Esophagus muscularis mucosa (tissue), 4 donors: ENCODE results near the gene LCE1D. TPM values are rescaled to one million over a fixed set of nuclear protein-coding genes. Genes with fewer than 3 reads are reported as not detected.

ENCODE experiments used
- DNase-seq: peaks from one replicate; pipeline ENCODE4 v3.0.0-alpha.2; 2017; ENCODE audit errors: extremely low spot score
- H3K27ac ChIP-seq, 4 donors: fragments of 200-600 bp; sonication (generic); replicated peaks in 1 of 4; 1 replicate in 3 of 4; 2 replicates in 1 of 4; pipeline ENCODE4 v1.5.1; 2016 to 2019; ENCODE audit warnings: mild to moderate bottlenecking in 1 of 4
- H3K27me3 ChIP-seq, 4 donors: fragments of 200-600 bp; sonication (generic); one replicate each; pipeline versions ENCODE4 v1.5.1 to v1.6.0; 2016 to 2019
- H3K36me3 ChIP-seq, 4 donors: fragments of 200-600 bp; sonication (generic); one replicate each; pipeline ENCODE4 v1.5.1; 2016 to 2019
- H3K4me1 ChIP-seq, 4 donors: fragments of 200-600 bp; sonication (generic); one replicate each; pipeline ENCODE4 v1.5.1; 2016 to 2019
- H3K4me3 ChIP-seq, 4 donors: fragments of 200-600 bp; sonication (generic); 1 replicate in 2 of 4; 2 replicates in 2 of 4; pipeline ENCODE4 v1.5.1; 2016 to 2019; ENCODE audit warnings: mild to moderate bottlenecking in 4 of 4, moderate library complexity in 1 of 4
- H3K9me3 ChIP-seq, 4 donors: fragments of 200-600 bp; sonication (generic); 1 replicate in 3 of 4; 2 replicates in 1 of 4; pipeline ENCODE4 v1.5.1; 2016 to 2019
- CTCF ChIP-seq, 3 experiments: fragments of 200-600 bp in 2 of 3; fragments of 450-650 bp in 1 of 3; sonication (generic) in 2 of 3; IDR thresholded peaks; one replicate each; pipeline ENCODE4 v1.5.1; 2017 to 2019; ENCODE audit warnings: antibody characterized with exemption in 3 of 3, mild to moderate bottlenecking in 2 of 3, moderate library complexity in 1 of 3
- EP300 ChIP-seq: sonication (generic); formaldehyde crosslinking; IDR thresholded peaks from one replicate; pipeline ENCODE4 v1.6.1; 2017; ENCODE audit warnings: antibody characterized with exemption
- POLR2A ChIP-seq: fragments of 450-650 bp; IDR thresholded peaks from one replicate; pipeline ENCODE4 v1.6.1; 2017; ENCODE audit warnings: antibody characterized with exemption, moderate library complexity, mild to moderate bottlenecking, low read depth
- POLR2AphosphoS5 ChIP-seq, 2 donors: sonication (generic); formaldehyde crosslinking; IDR thresholded peaks; one replicate each; pipeline ENCODE4 v1.6.1; 2017; ENCODE audit warnings: antibody characterized with exemption in 2 of 2
- WGBS: methylation state at CpG from one replicate; pipeline ENCODE4 v1.1.5; 2018; 5-methylcytosine and 5-hydroxymethylcytosine counted together
- intact Hi-C: fragments of 100-400 bp; cut with DNase I; formaldehyde crosslinking; loops from one replicate; pipeline ENCODE4 v1.15.1; 2023
- total RNA-seq, 4 donors: library from RNA; depleted of rRNA; stranded (reverse); fragments of >200 nt; gene quantifications; one replicate each; pipeline versions ENCODE4 v1.1.0 to v1.2.1, GENCODE V29; 2016

LCE1D gene
- total RNA-seq, 4 donors from 2014 or later = not detected

- no peak within 1 kb of the TSS for H3K27ac ChIP-seq
- no peak for TF ChIP-seq POLR2AphosphoS5 (IDR thresholded peaks at IDR 0.05)
- no peak for TF ChIP-seq EP300
- no peak for TF ChIP-seq CTCF (IDR thresholded peaks at IDR 0.05)
- TF ChIP-seq POLR2A = no peak
- H3K4me1 ChIP-seq = peaks cover 0 to 4% (median 0%) of the 10 kb centered on the region in 4 donors
- WGBS = 58% methylated on average over 3 of the region's 3 CpGs
- H3K9me3 ChIP-seq = no peaks in the 10 kb centered on the region
- intact Hi-C loops = no loop called here
- peaks cover 0 to 4% (median 0%) of the 10 kb centered on the region in 4 donors for H3K27me3 ChIP-seq
- DNase-seq = no peak
- no peak within 1 kb of the TSS for H3K4me3 ChIP-seq
- no peaks in the 10 kb centered on the region for H3K36me3 ChIP-seq
Measured at GRCh38 chr1:152806576-152806975, 10.1 kb downstream of the LCE1D start, which contains the start of gene LCE1C. TSS of gene LCE1C (minus strand) at chr1:152806651. CDS start at chr1:152805478, 1,173 bp downstream.

- intact Hi-C loops = no loop called here
- WGBS = 73% methylated on average over 2 of the region's 2 CpGs
- Histone ChIP-seq H3K4me1 (no peaks in the 10 kb centered on the region), H3K27ac (no peak overlapping the region), H3K27me3 (no peaks in the 10 kb centered on the region), H3K4me3 (no peak overlapping the region), H3K36me3 (no peaks in the 10 kb centered on the region), H3K9me3 (no peaks in the 10 kb centered on the region)
- TF ChIP-seq POLR2AphosphoS5 (IDR thresholded peaks at IDR 0.05) = no peak
- TF ChIP-seq CTCF (IDR thresholded peaks at IDR 0.05) = no peak
- no peak for TF ChIP-seq POLR2A
- TF ChIP-seq EP300 = no peak
- DNase-seq = no peak
Measured at GRCh38 chr1:152811050-152811449, 14.5 kb downstream of the LCE1D start.

- 86% methylated on average over 2 of the region's 2 CpGs for WGBS
- DNase-seq = peak; percentile 53
- no peak for TF ChIP-seq CTCF (IDR thresholded peaks at IDR 0.05)
- TF ChIP-seq POLR2AphosphoS5 (IDR thresholded peaks at IDR 0.05) = no peak
- TF ChIP-seq EP300 = no peak
- TF ChIP-seq POLR2A = no peak
- Histone ChIP-seq H3K9me3 (no peaks in the 10 kb centered on the region), H3K36me3 (no peaks in the 10 kb centered on the region), H3K27me3 (no peaks in the 10 kb centered on the region), H3K4me1 (no peaks in the 10 kb centered on the region), H3K27ac (no peak within 1 kb of the TSS), H3K4me3 (no peak within 1 kb of the TSS)
- intact Hi-C loops = no loop called here
Measured at GRCh38 chr1:152811671-152812070, 15.2 kb downstream of the LCE1D start, which contains the start of gene LCE1B. TSS of gene LCE1B (plus strand) at chr1:152811971. CDS start at chr1:152812447, 476 bp downstream.

GRCh38 chr1:152817309-152817708 is 20.8 kb downstream of the LCE1D start:
- Histone ChIP-seq H3K27ac (no peak overlapping the region), H3K27me3 (no peaks in the 10 kb centered on the region), H3K36me3 (no peaks in the 10 kb centered on the region), H3K4me3 (no peak overlapping the region), H3K9me3 (no peaks in the 10 kb centered on the region), H3K4me1 (no peaks in the 10 kb centered on the region)
- TF ChIP-seq CTCF (IDR thresholded peaks at IDR 0.05) = no peak
- no peak for TF ChIP-seq POLR2A
- no peak for TF ChIP-seq POLR2AphosphoS5 (IDR thresholded peaks at IDR 0.05)
- no peak for TF ChIP-seq EP300
- intact Hi-C loops = no loop called here
- WGBS = 90% methylated on average over 6 of the region's 6 CpGs
- no peak for DNase-seq

- peaks cover 0 to 6% (median 0%) of the 10 kb centered on the region in 4 donors for H3K27me3 ChIP-seq
- no peak for TF ChIP-seq EP300
- no peak for TF ChIP-seq POLR2A
- no peak for TF ChIP-seq POLR2AphosphoS5 (IDR thresholded peaks at IDR 0.05)
- no peak for TF ChIP-seq CTCF (IDR thresholded peaks at IDR 0.05)
- H3K27ac ChIP-seq = no peak overlapping the region
- no peaks in the 10 kb centered on the region for H3K36me3 ChIP-seq
- H3K9me3 ChIP-seq = no peaks in the 10 kb centered on the region
- intact Hi-C loops = no loop called here
- 53% methylated on average over 5 of the region's 5 CpGs for WGBS
- no peak overlapping the region for H3K4me3 ChIP-seq
- DNase-seq = no peak
- no peaks in the 10 kb centered on the region for H3K4me1 ChIP-seq
Measured at GRCh38 chr1:152823294-152823693, 26.8 kb downstream of the LCE1D start.
